22Rv1 (cell line): ENCODE results near the gene JARID2.

Source experiments
- H3K27ac ChIP-seq: fragments of 450-650 bp; 2 replicates; pipeline ENCODE4 v1.5.1; 2017
- CTCF ChIP-seq: fragments of 450-650 bp; IDR thresholded peaks from 2 replicates; pipeline ENCODE4 v1.5.1; 2017; ENCODE audit warnings: mild to moderate bottlenecking
- ZFX ChIP-seq: fragments of 450-650 bp; IDR thresholded peaks from 2 replicates; pipeline ENCODE4 v1.6.1; 2017; ENCODE audit warnings: antibody characterized with exemption, borderline replicate concordance

JARID2 gene

GRCh38 chr6:15396808-15397207, 150.9 kb downstream of the JARID2 start:
- no peak for TF ChIP-seq CTCF
- no peak for TF ChIP-seq ZFX
- H3K27ac ChIP-seq = no peak overlapping the region

GRCh38 chr6:15398633-15399275, 152.9 kb downstream of the JARID2 start:
- H3K27ac ChIP-seq = no peak overlapping the region

GRCh38 chr6:15399641-15400470, 154.0 kb downstream of the JARID2 start:
- peak overlapping the region; percentile 17; the same call in 1 of the 2 replicates for H3K27ac ChIP-seq
- TF ChIP-seq CTCF (no peak), ZFX (no peak)

More at GRCh38 chr6:15398633-15399275, 152.9 kb downstream of the JARID2 start:
- TF ChIP-seq ZFX (no peak), CTCF (no peak)

- H3K27ac ChIP-seq = peak overlapping the region; percentile 17; the same call in 1 of the 2 replicates
- TF ChIP-seq ZFX (no peak), CTCF (no peak)
Measured at GRCh38 chr6:15400572-15401004, 154.7 kb downstream of the JARID2 start.

GRCh38 chr6:15401120-15401519, 155.3 kb downstream of the JARID2 start:
- no peak for TF ChIP-seq CTCF
- no peak for TF ChIP-seq ZFX
- H3K27ac ChIP-seq = peak overlapping the region; percentile 17; the same call in 1 of the 2 replicates

GRCh38 chr6:15401769-15402250, 155.9 kb downstream of the JARID2 start:
- H3K27ac ChIP-seq = no peak overlapping the region
- TF ChIP-seq ZFX (no peak), CTCF (no peak)
